Measurements from ENCODE around the gene GULP1. TPM values are rescaled to one million over a fixed set of nuclear protein-coding genes. Genes with fewer than 3 reads are reported as not detected.

Gene GULP1
- total RNA-seq, 1 experiment from 2014 or later: 75.1 TPM

DNA sequence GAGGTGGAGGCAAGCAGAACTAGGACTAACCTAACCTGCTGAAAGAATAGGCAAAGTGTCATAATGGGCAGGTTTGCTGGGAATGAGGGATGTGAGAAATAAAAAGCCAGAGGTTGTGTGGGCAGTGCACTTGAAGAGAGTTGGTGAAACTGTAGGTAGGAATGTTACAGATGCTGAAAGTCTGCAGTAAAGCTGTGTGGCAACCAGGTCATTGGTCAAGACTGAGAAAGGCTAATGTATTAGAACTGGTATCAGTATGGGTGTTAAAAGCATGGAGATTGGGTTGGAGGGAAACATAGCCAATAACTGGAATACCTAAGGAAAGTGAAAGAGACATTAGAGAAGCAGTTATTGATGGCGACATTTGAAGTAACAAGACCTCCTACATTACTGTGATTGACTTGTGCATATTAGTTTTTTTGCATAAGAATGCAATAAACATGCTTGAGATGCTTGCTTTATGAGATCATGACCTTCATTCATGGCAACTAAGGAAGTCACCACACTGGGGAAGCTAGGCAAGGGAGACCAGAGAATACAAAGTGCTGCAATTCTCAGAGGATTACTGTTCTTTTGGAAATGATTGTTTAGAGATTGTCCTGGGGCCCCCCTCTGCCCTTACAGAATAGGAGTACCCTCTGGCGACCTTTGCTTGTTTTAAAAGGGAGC, 11.8 kb downstream of the GULP1 start (continued):
- TF ChIP-seq MYBL2 (CRISPR knock-in tag; IDR thresholded peaks at IDR 0.05): no peak; the same call in 1 of the 2 replicates
- TF ChIP-seq, protein P1, sequence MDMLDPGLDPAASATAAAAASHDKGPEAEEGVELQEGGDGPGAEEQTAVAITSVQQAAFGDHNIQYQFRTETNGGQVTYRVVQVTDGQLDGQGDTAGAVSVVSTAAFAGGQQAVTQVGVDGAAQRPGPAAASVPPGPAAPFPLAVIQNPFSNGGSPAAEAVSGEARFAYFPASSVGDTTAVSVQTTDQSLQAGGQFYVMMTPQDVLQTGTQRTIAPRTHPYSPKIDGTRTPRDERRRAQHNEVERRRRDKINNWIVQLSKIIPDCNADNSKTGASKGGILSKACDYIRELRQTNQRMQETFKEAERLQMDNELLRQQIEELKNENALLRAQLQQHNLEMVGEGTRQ (CRISPR knock-in tag; IDR thresholded peaks at IDR 0.05): no peak
- TF ChIP-seq, protein P2, sequence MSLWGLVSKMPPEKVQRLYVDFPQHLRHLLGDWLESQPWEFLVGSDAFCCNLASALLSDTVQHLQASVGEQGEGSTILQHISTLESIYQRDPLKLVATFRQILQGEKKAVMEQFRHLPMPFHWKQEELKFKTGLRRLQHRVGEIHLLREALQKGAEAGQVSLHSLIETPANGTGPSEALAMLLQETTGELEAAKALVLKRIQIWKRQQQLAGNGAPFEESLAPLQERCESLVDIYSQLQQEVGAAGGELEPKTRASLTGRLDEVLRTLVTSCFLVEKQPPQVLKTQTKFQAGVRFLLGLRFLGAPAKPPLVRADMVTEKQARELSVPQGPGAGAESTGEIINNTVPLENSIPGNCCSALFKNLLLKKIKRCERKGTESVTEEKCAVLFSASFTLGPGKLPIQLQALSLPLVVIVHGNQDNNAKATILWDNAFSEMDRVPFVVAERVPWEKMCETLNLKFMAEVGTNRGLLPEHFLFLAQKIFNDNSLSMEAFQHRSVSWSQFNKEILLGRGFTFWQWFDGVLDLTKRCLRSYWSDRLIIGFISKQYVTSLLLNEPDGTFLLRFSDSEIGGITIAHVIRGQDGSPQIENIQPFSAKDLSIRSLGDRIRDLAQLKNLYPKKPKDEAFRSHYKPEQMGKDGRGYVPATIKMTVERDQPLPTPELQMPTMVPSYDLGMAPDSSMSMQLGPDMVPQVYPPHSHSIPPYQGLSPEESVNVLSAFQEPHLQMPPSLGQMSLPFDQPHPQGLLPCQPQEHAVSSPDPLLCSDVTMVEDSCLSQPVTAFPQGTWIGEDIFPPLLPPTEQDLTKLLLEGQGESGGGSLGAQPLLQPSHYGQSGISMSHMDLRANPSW (CRISPR knock-in tag; conservative IDR thresholded peaks at IDR 0.05; ENCODE audit: low read depth): no peak
- TF ChIP-seq ZNF121 (CRISPR knock-in tag; IDR thresholded peaks at IDR 0.05): no peak
- TF ChIP-seq, protein P3, sequence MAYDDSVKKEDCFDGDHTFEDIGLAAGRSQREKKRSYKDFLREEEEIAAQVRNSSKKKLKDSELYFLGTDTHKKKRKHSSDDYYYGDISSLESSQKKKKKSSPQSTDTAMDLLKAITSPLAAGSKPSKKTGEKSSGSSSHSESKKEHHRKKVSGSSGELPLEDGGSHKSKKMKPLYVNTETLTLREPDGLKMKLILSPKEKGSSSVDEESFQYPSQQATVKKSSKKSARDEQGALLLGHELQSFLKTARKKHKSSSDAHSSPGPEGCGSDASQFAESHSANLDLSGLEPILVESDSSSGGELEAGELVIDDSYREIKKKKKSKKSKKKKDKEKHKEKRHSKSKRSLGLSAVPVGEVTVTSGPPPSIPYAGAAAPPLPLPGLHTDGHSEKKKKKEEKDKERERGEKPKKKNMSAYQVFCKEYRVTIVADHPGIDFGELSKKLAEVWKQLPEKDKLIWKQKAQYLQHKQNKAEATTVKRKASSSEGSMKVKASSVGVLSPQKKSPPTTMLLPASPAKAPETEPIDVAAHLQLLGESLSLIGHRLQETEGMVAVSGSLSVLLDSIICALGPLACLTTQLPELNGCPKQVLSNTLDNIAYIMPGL (CRISPR knock-in tag; IDR thresholded peaks at IDR 0.05): no peak
- TF ChIP-seq, protein P4, sequence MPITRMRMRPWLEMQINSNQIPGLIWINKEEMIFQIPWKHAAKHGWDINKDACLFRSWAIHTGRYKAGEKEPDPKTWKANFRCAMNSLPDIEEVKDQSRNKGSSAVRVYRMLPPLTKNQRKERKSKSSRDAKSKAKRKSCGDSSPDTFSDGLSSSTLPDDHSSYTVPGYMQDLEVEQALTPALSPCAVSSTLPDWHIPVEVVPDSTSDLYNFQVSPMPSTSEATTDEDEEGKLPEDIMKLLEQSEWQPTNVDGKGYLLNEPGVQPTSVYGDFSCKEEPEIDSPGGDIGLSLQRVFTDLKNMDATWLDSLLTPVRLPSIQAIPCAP (CRISPR knock-in tag; IDR thresholded peaks at IDR 0.05): no peak
- TF ChIP-seq, protein P5, sequence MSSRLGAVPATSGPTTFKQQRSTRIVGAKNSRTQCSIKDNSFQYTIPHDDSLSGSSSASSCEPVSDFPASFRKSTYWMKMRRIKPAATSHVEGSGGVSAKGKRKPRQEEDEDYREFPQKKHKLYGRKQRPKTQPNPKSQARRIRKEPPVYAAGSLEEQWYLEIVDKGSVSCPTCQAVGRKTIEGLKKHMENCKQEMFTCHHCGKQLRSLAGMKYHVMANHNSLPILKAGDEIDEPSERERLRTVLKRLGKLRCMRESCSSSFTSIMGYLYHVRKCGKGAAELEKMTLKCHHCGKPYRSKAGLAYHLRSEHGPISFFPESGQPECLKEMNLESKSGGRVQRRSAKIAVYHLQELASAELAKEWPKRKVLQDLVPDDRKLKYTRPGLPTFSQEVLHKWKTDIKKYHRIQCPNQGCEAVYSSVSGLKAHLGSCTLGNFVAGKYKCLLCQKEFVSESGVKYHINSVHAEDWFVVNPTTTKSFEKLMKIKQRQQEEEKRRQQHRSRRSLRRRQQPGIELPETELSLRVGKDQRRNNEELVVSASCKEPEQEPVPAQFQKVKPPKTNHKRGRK (CRISPR knock-in tag; IDR thresholded peaks at IDR 0.05; ENCODE audit: borderline replicate concordance): no peak
- no peak for TF ChIP-seq CREB1 (CRISPR knock-in tag; IDR thresholded peaks at IDR 0.05)
- no peak for TF ChIP-seq RELA (CRISPR knock-in tag; IDR thresholded peaks at IDR 0.05; ENCODE audit: borderline replicate concordance)
- TF ChIP-seq FOXP1 (CRISPR knock-in tag; IDR thresholded peaks at IDR 0.05; ENCODE audit: borderline replicate concordance): no peak
- no peak for TF ChIP-seq AR (CRISPR knock-in tag; IDR thresholded peaks at IDR 0.05)
- TF ChIP-seq HMGA2 (CRISPR knock-in tag; IDR thresholded peaks at IDR 0.05): no peak
- no peak for TF ChIP-seq CDX4 (CRISPR knock-in tag; IDR thresholded peaks at IDR 0.05; ENCODE audit: borderline replicate concordance)
- TF ChIP-seq CBFB (CRISPR knock-in tag; IDR thresholded peaks at IDR 0.05; ENCODE audit: low read depth): no peak
- no peak for TF ChIP-seq ZNF263 (CRISPR knock-in tag; IDR thresholded peaks at IDR 0.05; ENCODE audit: low read depth)
- TF ChIP-seq ELF4 (CRISPR knock-in tag; IDR thresholded peaks at IDR 0.05; ENCODE audit: low read depth): no peak
- no peak for TF ChIP-seq ATF1 (CRISPR knock-in tag; IDR thresholded peaks at IDR 0.05)
- TF ChIP-seq MXD4 (CRISPR knock-in tag; IDR thresholded peaks at IDR 0.05; ENCODE audit: borderline replicate concordance): no peak
- TF ChIP-seq, protein P6, sequence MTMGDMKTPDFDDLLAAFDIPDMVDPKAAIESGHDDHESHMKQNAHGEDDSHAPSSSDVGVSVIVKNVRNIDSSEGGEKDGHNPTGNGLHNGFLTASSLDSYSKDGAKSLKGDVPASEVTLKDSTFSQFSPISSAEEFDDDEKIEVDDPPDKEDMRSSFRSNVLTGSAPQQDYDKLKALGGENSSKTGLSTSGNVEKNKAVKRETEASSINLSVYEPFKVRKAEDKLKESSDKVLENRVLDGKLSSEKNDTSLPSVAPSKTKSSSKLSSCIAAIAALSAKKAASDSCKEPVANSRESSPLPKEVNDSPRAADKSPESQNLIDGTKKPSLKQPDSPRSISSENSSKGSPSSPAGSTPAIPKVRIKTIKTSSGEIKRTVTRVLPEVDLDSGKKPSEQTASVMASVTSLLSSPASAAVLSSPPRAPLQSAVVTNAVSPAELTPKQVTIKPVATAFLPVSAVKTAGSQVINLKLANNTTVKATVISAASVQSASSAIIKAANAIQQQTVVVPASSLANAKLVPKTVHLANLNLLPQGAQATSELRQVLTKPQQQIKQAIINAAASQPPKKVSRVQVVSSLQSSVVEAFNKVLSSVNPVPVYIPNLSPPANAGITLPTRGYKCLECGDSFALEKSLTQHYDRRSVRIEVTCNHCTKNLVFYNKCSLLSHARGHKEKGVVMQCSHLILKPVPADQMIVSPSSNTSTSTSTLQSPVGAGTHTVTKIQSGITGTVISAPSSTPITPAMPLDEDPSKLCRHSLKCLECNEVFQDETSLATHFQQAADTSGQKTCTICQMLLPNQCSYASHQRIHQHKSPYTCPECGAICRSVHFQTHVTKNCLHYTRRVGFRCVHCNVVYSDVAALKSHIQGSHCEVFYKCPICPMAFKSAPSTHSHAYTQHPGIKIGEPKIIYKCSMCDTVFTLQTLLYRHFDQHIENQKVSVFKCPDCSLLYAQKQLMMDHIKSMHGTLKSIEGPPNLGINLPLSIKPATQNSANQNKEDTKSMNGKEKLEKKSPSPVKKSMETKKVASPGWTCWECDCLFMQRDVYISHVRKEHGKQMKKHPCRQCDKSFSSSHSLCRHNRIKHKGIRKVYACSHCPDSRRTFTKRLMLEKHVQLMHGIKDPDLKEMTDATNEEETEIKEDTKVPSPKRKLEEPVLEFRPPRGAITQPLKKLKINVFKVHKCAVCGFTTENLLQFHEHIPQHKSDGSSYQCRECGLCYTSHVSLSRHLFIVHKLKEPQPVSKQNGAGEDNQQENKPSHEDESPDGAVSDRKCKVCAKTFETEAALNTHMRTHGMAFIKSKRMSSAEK (CRISPR knock-in tag; IDR thresholded peaks at IDR 0.05; ENCODE audit: borderline replicate concordance): 0 out of 2 replicates have a peak, but pooled peaks have one; percentile 8
- no peak; the same call in none of the 2 replicates for TF ChIP-seq ZNF423 (CRISPR knock-in tag; IDR thresholded peaks at IDR 0.05)
- TF ChIP-seq TP53 (CRISPR knock-in tag; IDR thresholded peaks at IDR 0.05): no peak; the same call in 1 of the 2 replicates

Measured in WTC11 (cell line).